ENCODE results near the gene AICDA. TPM values are rescaled to one million over a fixed set of nuclear protein-coding genes. Genes with fewer than 3 reads are reported as not detected.
"Not testable (repeated sequence)": the region's sequence is repeated elsewhere in the genome, so short reads cannot be mapped to it uniquely, and the experiment has no call there.

Gene AICDA
- total RNA-seq, 1 donor: not detected

DNA sequence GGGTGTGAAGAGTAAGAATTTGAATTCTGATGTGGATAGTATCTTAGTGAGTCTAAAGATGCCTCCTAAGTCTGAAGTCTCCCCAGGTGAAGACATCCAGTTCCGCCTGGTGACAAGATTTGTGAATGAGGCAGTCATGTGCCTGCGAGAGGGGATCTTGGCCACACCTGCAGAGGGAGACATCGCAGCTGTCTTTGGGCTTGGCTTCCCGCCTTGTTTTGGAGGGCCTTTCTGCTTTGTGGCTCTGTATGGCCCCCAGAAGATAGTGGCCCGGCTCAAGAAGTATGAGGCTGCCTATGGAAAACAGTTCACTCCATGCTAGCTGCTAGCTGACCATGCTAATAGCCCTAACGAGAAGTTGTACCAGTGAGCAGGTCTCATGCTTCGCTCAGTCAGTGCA lies 24.6 kb upstream of the AICDA start:
- H3K9me3 ChIP-seq (ENCODE audit: low read depth, low read length): no peaks in the 10 kb centered on the region
- no peak overlapping the region for H3K4me2 ChIP-seq (ENCODE audit: insufficient read depth, low read length)
- H3K27me3 ChIP-seq (ENCODE audit: insufficient read depth, low read length): no peaks in the 10 kb centered on the region
- H3K4me1 ChIP-seq (ENCODE audit: insufficient read depth, low read length): no peaks in the 10 kb centered on the region
- H4K20me1 ChIP-seq (ENCODE audit: insufficient read depth, low read length): no peaks in the 10 kb centered on the region
- no peak overlapping the region for H2AFZ ChIP-seq (ENCODE audit: low read length)
- no peaks in the 10 kb centered on the region for H3K79me2 ChIP-seq (ENCODE audit: insufficient read depth, low read length)
- H3K36me3 ChIP-seq (ENCODE audit: insufficient read depth, low read length): no peaks in the 10 kb centered on the region
- DNase-seq (ENCODE audit: insufficient read length, low spot score, missing footprints): no peak
- no peak overlapping the region for H3K4me3 ChIP-seq (ENCODE audit: insufficient read depth, low read length)
- TF ChIP-seq, protein P1, sequence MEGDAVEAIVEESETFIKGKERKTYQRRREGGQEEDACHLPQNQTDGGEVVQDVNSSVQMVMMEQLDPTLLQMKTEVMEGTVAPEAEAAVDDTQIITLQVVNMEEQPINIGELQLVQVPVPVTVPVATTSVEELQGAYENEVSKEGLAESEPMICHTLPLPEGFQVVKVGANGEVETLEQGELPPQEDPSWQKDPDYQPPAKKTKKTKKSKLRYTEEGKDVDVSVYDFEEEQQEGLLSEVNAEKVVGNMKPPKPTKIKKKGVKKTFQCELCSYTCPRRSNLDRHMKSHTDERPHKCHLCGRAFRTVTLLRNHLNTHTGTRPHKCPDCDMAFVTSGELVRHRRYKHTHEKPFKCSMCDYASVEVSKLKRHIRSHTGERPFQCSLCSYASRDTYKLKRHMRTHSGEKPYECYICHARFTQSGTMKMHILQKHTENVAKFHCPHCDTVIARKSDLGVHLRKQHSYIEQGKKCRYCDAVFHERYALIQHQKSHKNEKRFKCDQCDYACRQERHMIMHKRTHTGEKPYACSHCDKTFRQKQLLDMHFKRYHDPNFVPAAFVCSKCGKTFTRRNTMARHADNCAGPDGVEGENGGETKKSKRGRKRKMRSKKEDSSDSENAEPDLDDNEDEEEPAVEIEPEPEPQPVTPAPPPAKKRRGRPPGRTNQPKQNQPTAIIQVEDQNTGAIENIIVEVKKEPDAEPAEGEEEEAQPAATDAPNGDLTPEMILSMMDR (IDR thresholded peaks at IDR 0.05; ENCODE audit: extremely low read depth, low read depth, low read length): no peak
- H3K27ac ChIP-seq (ENCODE audit: low read depth, low read length): no peak overlapping the region

DNA sequence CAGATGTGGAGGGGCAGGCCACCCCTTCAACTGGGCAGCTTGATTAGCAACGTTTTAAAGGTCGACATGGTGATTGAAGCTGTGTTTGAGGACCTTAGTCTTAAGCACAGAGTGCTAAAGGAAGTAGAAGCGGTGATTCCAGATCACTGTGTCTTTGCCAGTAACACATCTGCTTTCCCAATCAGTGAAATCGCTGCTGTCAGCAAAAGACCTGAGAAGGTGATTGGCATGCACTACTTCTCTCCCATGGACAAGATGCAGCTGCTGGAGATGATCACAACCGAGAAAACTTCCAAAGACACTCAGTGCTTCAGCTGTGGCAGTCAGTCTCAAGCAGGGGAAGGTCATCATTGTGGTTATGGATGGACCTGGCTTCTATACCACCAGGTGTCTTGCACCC lies 23.9 kb upstream of the AICDA start:
- H3K9me3 ChIP-seq (ENCODE audit: low read depth, low read length): no peaks in the 10 kb centered on the region
- H3K4me1 ChIP-seq (ENCODE audit: insufficient read depth, low read length): no peaks in the 10 kb centered on the region
- H3K27ac ChIP-seq (ENCODE audit: low read depth, low read length): no peak overlapping the region
- no peak overlapping the region for H3K4me3 ChIP-seq (ENCODE audit: insufficient read depth, low read length)
- no peaks in the 10 kb centered on the region for H3K27me3 ChIP-seq (ENCODE audit: insufficient read depth, low read length)
- TF ChIP-seq, protein P1 (IDR thresholded peaks at IDR 0.05; ENCODE audit: extremely low read depth, low read depth, low read length): no peak
- H4K20me1 ChIP-seq (ENCODE audit: insufficient read depth, low read length): no peaks in the 10 kb centered on the region
- H3K79me2 ChIP-seq (ENCODE audit: insufficient read depth, low read length): no peaks in the 10 kb centered on the region
- no peaks in the 10 kb centered on the region for H3K36me3 ChIP-seq (ENCODE audit: insufficient read depth, low read length)
- H2AFZ ChIP-seq (ENCODE audit: low read length): no peak overlapping the region
- no peak overlapping the region for H3K4me2 ChIP-seq (ENCODE audit: insufficient read depth, low read length)
- no peak for DNase-seq (ENCODE audit: insufficient read length, low spot score, missing footprints)

DNA sequence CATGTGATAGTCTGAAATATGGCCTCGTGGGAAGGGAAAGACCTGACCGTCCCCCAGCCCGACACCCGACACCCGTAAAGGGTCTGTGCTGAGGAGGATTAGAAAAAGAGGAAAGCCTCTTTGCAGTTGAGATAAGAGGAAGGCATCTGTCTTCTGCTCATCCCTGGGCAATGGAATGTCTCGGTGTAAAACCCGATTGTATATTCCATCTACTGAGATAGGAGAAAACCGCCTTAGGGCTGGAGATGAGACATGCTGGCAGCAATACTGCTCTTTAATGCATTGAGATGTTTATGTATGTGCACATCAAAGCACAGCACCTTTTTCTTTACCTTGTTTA lies 23.3 kb upstream of the AICDA start:
- not testable (repeated sequence) for H4K20me1 ChIP-seq (ENCODE audit: insufficient read depth, low read length); H3K4me1 ChIP-seq (ENCODE audit: insufficient read depth, low read length); H3K27ac ChIP-seq (ENCODE audit: low read depth, low read length); H3K4me2 ChIP-seq (ENCODE audit: insufficient read depth, low read length); H3K36me3 ChIP-seq (ENCODE audit: insufficient read depth, low read length); H3K79me2 ChIP-seq (ENCODE audit: insufficient read depth, low read length); H3K4me3 ChIP-seq (ENCODE audit: insufficient read depth, low read length); H3K9me3 ChIP-seq (ENCODE audit: low read depth, low read length); H3K27me3 ChIP-seq (ENCODE audit: insufficient read depth, low read length); H2AFZ ChIP-seq (ENCODE audit: low read length); DNase-seq (ENCODE audit: insufficient read length, low spot score, missing footprints)

DNA sequence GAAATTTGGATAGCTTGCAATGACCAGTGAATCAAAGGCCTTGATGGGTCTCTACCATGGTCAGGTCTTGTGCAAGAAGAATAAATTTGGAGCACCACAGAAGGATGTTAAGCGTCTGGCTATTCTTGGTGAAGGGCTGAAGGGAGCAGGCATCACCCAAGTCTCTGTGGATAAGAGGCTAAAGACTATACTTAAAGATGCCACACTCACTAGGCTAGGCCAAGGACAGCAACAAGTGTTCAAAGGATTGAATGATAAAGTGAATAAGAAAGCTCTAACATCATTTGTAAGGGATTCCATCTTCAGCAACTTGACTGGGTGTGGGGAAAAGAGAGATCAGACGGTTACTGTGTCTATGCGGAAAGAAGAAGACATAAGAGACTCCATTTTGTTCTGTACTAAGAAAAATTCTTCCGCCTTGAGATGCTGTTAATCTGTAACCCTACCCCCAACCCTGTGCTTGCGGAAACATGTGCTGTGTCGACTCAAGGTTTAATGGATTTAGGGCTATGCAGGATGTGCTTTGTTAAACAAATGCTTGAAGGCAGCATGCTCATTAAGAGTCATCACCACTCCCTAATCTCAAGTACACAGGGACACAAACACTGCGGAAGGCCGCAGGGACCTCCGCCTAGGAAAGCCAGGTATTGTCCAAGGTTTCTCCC lies 22.8 kb upstream of the AICDA start:
- not testable (repeated sequence) for H3K27ac ChIP-seq (ENCODE audit: low read depth, low read length); H3K36me3 ChIP-seq (ENCODE audit: insufficient read depth, low read length); DNase-seq (ENCODE audit: insufficient read length, low spot score, missing footprints); H3K79me2 ChIP-seq (ENCODE audit: insufficient read depth, low read length); H3K27me3 ChIP-seq (ENCODE audit: insufficient read depth, low read length); H2AFZ ChIP-seq (ENCODE audit: low read length); H4K20me1 ChIP-seq (ENCODE audit: insufficient read depth, low read length); H3K4me3 ChIP-seq (ENCODE audit: insufficient read depth, low read length); H3K4me2 ChIP-seq (ENCODE audit: insufficient read depth, low read length); H3K4me1 ChIP-seq (ENCODE audit: insufficient read depth, low read length); H3K9me3 ChIP-seq (ENCODE audit: low read depth, low read length)

DNA sequence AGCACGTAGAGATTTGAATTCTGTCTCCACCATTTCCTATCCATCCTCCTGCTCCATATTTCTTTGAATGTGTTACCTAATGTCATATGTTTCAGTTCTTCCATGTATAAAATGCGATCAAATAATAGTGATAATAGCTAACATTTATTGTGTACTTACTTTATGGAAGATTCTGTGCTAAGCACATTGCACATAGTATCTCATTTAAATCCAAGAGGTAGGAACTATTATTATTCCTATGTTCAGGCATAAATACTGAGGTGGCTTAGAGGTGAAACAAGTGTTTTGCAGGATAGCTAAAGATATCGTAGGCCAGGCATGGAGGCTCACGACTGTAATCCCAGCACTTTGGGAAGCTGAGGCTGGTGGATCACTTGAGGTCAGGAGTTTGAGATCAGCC lies 17.5 kb upstream of the AICDA start:
- H3K9me3 ChIP-seq (ENCODE audit: low read depth, low read length): no peaks in the 10 kb centered on the region
- no peak for DNase-seq (ENCODE audit: insufficient read length, low spot score, missing footprints)
- H2AFZ ChIP-seq (ENCODE audit: low read length): no peak overlapping the region
- H3K27ac ChIP-seq (ENCODE audit: low read depth, low read length): no peak overlapping the region
- no peak overlapping the region for H3K4me2 ChIP-seq (ENCODE audit: insufficient read depth, low read length)
- H3K36me3 ChIP-seq (ENCODE audit: insufficient read depth, low read length): no peaks in the 10 kb centered on the region
- H3K4me3 ChIP-seq (ENCODE audit: insufficient read depth, low read length): no peak overlapping the region
- H3K79me2 ChIP-seq (ENCODE audit: insufficient read depth, low read length): no peaks in the 10 kb centered on the region
- H3K27me3 ChIP-seq (ENCODE audit: insufficient read depth, low read length): no peaks in the 10 kb centered on the region
- H4K20me1 ChIP-seq (ENCODE audit: insufficient read depth, low read length): no peaks in the 10 kb centered on the region
- TF ChIP-seq, protein P1 (IDR thresholded peaks at IDR 0.05; ENCODE audit: extremely low read depth, low read depth, low read length): no peak
- peaks cover 18% of the 10 kb centered on the region for H3K4me1 ChIP-seq (ENCODE audit: insufficient read depth, low read length)

All from osteoblast (primary cell).